CD8-positive, alpha-beta memory T cell (primary cell): ENCODE measurements around the gene RTL5. TPM values are rescaled to one million over a fixed set of nuclear protein-coding genes. Genes with fewer than 3 reads are reported as not detected.

ENCODE experiments used
- CTCF ChIA-PET: fragments of 350-600 bp; sonication (Branson Sonifier 250); formaldehyde crosslinking; loops from one replicate; lab custom pipeline; 2021; ENCODE audit warnings: antibody characterized with exemption; lab: Charles Lee
- POLR2A ChIA-PET: fragments of 350-600 bp; sonication (Branson Sonifier 250); formaldehyde crosslinking; loops from one replicate; lab custom pipeline; 2021; ENCODE audit warnings: antibody characterized with exemption; lab: Charles Lee
- DNase-seq, 5 donors: peaks; one replicate each; pipeline versions ENCODE4 v3.0.0 to v3.0.0-alpha.2; 2020 to 2022; ENCODE audit warnings: mixed read lengths in 1 of 5
- H3K27ac ChIP-seq: one replicate; pipeline ENCODE4 v1.7.0; 2013; ENCODE audit warnings: low read depth, mild to moderate bottlenecking, low read length, moderate library complexity
- H3K27me3 ChIP-seq: 2 replicates; pipeline ENCODE4 v1.7.0; 2013; ENCODE audit warnings: low read length, mild to moderate bottlenecking; ENCODE audit not compliant: insufficient read depth, poor library complexity, severe bottlenecking
- H3K36me3 ChIP-seq: 2 replicates; pipeline ENCODE4 v1.7.0; 2013; ENCODE audit warnings: mild to moderate bottlenecking, low read length, moderate library complexity; ENCODE audit not compliant: insufficient read depth
- H3K4me1 ChIP-seq: 2 replicates; pipeline ENCODE4 v1.7.0; 2013; ENCODE audit warnings: mild to moderate bottlenecking, low read length, moderate library complexity; ENCODE audit not compliant: insufficient read depth
- H3K4me3 ChIP-seq: 2 replicates; pipeline ENCODE4 v1.7.0; 2013; ENCODE audit warnings: mild to moderate bottlenecking, low read length
- H3K9me3 ChIP-seq: 2 replicates; pipeline ENCODE4 v1.7.0; 2013; ENCODE audit warnings: mild to moderate bottlenecking, low read length
- H3K27ac Mint-ChIP-seq, 8 donors: one replicate each; pipeline ENCODE4 v1.8.0; 2020 to 2021; ENCODE audit warnings: mixed read lengths in 8 of 8, mild to moderate bottlenecking in 6 of 8, inconsistent platforms in 3 of 8, moderate library complexity in 3 of 8
- H3K27me3 Mint-ChIP-seq, 2 donors: one replicate each; pipeline ENCODE4 v1.8.0; 2020 to 2021; ENCODE audit warnings: mixed read lengths in 2 of 2, mild to moderate bottlenecking in 1 of 2, moderate library complexity in 1 of 2
- H3K36me3 Mint-ChIP-seq, 3 donors: one replicate each; pipeline ENCODE4 v1.8.0; 2020 to 2021; ENCODE audit warnings: mixed read lengths in 3 of 3, inconsistent platforms in 1 of 3, mild to moderate bottlenecking in 1 of 3
- H3K4me1 Mint-ChIP-seq, 3 donors: one replicate each; pipeline ENCODE4 v1.8.0; 2020 to 2021; ENCODE audit warnings: mixed read lengths in 3 of 3, inconsistent platforms in 1 of 3, mild to moderate bottlenecking in 1 of 3
- H3K4me3 Mint-ChIP-seq, 7 donors: one replicate each; pipeline ENCODE4 v1.8.0; 2020 to 2021; ENCODE audit warnings: mixed read lengths in 7 of 7, mild to moderate bottlenecking in 6 of 7, moderate library complexity in 4 of 7, inconsistent platforms in 2 of 7
- H3K9me3 Mint-ChIP-seq, 5 donors: one replicate each; pipeline ENCODE4 v1.8.0; 2020 to 2022; ENCODE audit warnings: mixed read lengths in 5 of 5, mild to moderate bottlenecking in 3 of 5, moderate library complexity in 2 of 5, inconsistent platforms in 1 of 5
- polyA plus RNA-seq: library from polyadenylated mRNA; unstranded; fragments of 300-500 nt; fragmentation: Illumina TruSeq; gene quantifications from one replicate; pipeline ENCODE4 v1.2.3, GENCODE V29; 2021
- total RNA-seq, 2 experiments: library from RNA; stranded (reverse); gene quantifications; one replicate each; pipeline ENCODE4 v1.2.3, GENCODE V29; 2021

The RTL5 gene
- total and polyA plus RNA-seq, 3 experiments from 2014 or later = 0.55 to 1.0 (median 1.00) TPM

- Histone ChIP-seq H3K4me3 (no peak overlapping the region), H3K9me3 (no peaks in the 10 kb centered on the region), H3K4me1 (peaks cover 8% of the 10 kb centered on the region), H3K36me3 (no peaks in the 10 kb centered on the region), H3K27ac (no peak overlapping the region), H3K27me3 (no peaks in the 10 kb centered on the region)
- Mint-ChIP-seq H3K4me3 (no peak overlapping the region), H3K27me3 (peaks cover 0 to 12% of the 10 kb centered on the region in 2 donors), H3K36me3 (peaks cover 0 to 9% (median 5%) of the 10 kb centered on the region in 3 donors), H3K27ac (peak overlapping the region in 1 of 8 donors; percentile 10), H3K9me3 (no peaks in the 10 kb centered on the region), H3K4me1 (peaks cover 16 to 33% (median 23%) of the 10 kb centered on the region in 3 donors)
- ChIA-PET CTCF (interaction anchor here (1.2 kb wide), 1 partner anchor 121 kb away, joined by 3 read pairs; no protein-coding TSS in a partner anchor), POLR2A (no interaction called here)
- DNase-seq = no peak
These were observed 7.8 kb upstream of the RTL5 start for GRCh38 chrX:72139538-72139937.

- no peaks in the 10 kb centered on the region for H3K27me3 ChIP-seq
- Mint-ChIP-seq H3K4me1 (peaks cover 10 to 18% (median 11%) of the 10 kb centered on the region in 3 donors), H3K9me3 (no peaks in the 10 kb centered on the region), H3K27me3 (peaks cover 0 to 13% of the 10 kb centered on the region in 2 donors), H3K4me3 (no peak overlapping the region), H3K27ac (no peak overlapping the region), H3K36me3 (peaks cover 0 to 7% (median 5%) of the 10 kb centered on the region in 3 donors)
- H3K4me3 ChIP-seq = no peak overlapping the region
- no peak overlapping the region for H3K27ac ChIP-seq
- CTCF ChIA-PET = no interaction called here
- H3K9me3 ChIP-seq = no peaks in the 10 kb centered on the region
- H3K36me3 ChIP-seq = no peaks in the 10 kb centered on the region
- POLR2A ChIA-PET = no interaction called here
- DNase-seq = no peak
- peaks cover 8% of the 10 kb centered on the region for H3K4me1 ChIP-seq
These were observed 6.3 kb upstream of the RTL5 start for GRCh38 chrX:72137846-72138495.

- H3K36me3 Mint-ChIP-seq = peaks cover 0 to 2% (median 0%) of the 10 kb centered on the region in 3 donors
- POLR2A ChIA-PET = no interaction called here
- no peak overlapping the region for H3K27ac ChIP-seq
- H3K9me3 ChIP-seq = no peaks in the 10 kb centered on the region
- CTCF ChIA-PET = interaction anchor here (0.9 kb wide), 1 partner anchor 116 kb away, joined by 3 read pairs; no protein-coding TSS in a partner anchor
- H3K4me3 Mint-ChIP-seq = peak overlapping the region in 1 of 7 donors; percentile 5
- no peak overlapping the region for H3K4me3 ChIP-seq
- H3K9me3 Mint-ChIP-seq = no peaks in the 10 kb centered on the region
- H3K27ac Mint-ChIP-seq = peak overlapping the region in 1 of 8 donors; percentile 91
- DNase-seq = no peak
- no peaks in the 10 kb centered on the region for H3K27me3 ChIP-seq
- H3K36me3 ChIP-seq = no peaks in the 10 kb centered on the region
- peaks cover 5 to 11% (median 8%) of the 10 kb centered on the region in 3 donors for H3K4me1 Mint-ChIP-seq
- no peaks in the 10 kb centered on the region for H3K4me1 ChIP-seq
- H3K27me3 Mint-ChIP-seq = peaks cover 0 to 15% of the 10 kb centered on the region in 2 donors
These were observed 2.3 kb upstream of the RTL5 start for GRCh38 chrX:72133851-72134546.

GRCh38 chrX:72132456-72132855, 741 bp upstream of the RTL5 start:
- Mint-ChIP-seq H3K27me3 (peaks cover 0 to 15% of the 10 kb centered on the region in 2 donors), H3K9me3 (no peaks in the 10 kb centered on the region), H3K4me1 (peaks cover 5 to 11% (median 8%) of the 10 kb centered on the region in 3 donors), H3K27ac (peak overlapping the region in 3 of 8 donors; percentile 66 to 93 (median 86)), H3K36me3 (no peaks in the 10 kb centered on the region), H3K4me3 (peak overlapping the region; percentile 42 to 89 (median 71))
- no peak overlapping the region for H3K4me3 ChIP-seq
- ChIA-PET POLR2A (interaction anchor here (0.8 to 1.6 kb wide), 4 partner anchors 48 to 145 kb away, joined by 3 to 5 read pairs (median 4); partner anchors contain the start of gene RPS4X), CTCF (interaction anchor here (0.7 to 9.9 kb wide), 5 partner anchors 11 to 133 kb away, joined by 3 to 135 read pairs (median 4); no protein-coding TSS in a partner anchor)
- H3K27me3 ChIP-seq = no peaks in the 10 kb centered on the region
- H3K27ac ChIP-seq = no peak overlapping the region
- DNase-seq = no peak
- H3K9me3 ChIP-seq = no peaks in the 10 kb centered on the region
- no peaks in the 10 kb centered on the region for H3K4me1 ChIP-seq
- no peaks in the 10 kb centered on the region for H3K36me3 ChIP-seq

- Mint-ChIP-seq H3K36me3 (no peaks in the 10 kb centered on the region), H3K9me3 (no peaks in the 10 kb centered on the region), H3K27ac (peak overlapping the region in 3 of 8 donors; percentile 23 to 35 (median 32)), H3K4me1 (peaks cover 12 to 19% (median 15%) of the 10 kb centered on the region in 3 donors), H3K4me3 (peak overlapping the region in 6 of 7 donors; percentile 40 to 73 (median 66)), H3K27me3 (peaks cover 0 to 10% of the 10 kb centered on the region in 2 donors)
- Histone ChIP-seq H3K36me3 (no peaks in the 10 kb centered on the region), H3K4me3 (no peak overlapping the region), H3K9me3 (no peaks in the 10 kb centered on the region), H3K27me3 (no peaks in the 10 kb centered on the region), H3K4me1 (peaks cover 7% of the 10 kb centered on the region), H3K27ac (no peak overlapping the region)
- POLR2A ChIA-PET = interaction anchor here (0.5 to 1.6 kb wide), 3 partner anchors 50 to 134 kb away, joined by 3 to 10 read pairs (median 4); no protein-coding TSS in a partner anchor
- CTCF ChIA-PET = interaction anchor here (1.4 to 9.9 kb wide), 4 partner anchors 62 to 132 kb away, joined by 3 to 135 read pairs (median 8); no protein-coding TSS in a partner anchor
- no peak for DNase-seq
These were observed 909 bp downstream of the RTL5 start for GRCh38 chrX:72130762-72131250.

- peaks cover 13% of the 10 kb centered on the region for H3K4me1 ChIP-seq
- POLR2A ChIA-PET = no interaction called here
- no peaks in the 10 kb centered on the region for H3K27me3 ChIP-seq
- no peaks in the 10 kb centered on the region for H3K9me3 ChIP-seq
- no peak for DNase-seq
- no peak overlapping the region for H3K27ac ChIP-seq
- Mint-ChIP-seq H3K27me3 (peaks cover 0 to 10% of the 10 kb centered on the region in 2 donors), H3K36me3 (no peaks in the 10 kb centered on the region), H3K4me3 (peak overlapping the region in 2 of 7 donors; percentile 3 to 40), H3K4me1 (peaks cover 17 to 23% (median 20%) of the 10 kb centered on the region in 3 donors), H3K27ac (peak overlapping the region in 1 of 8 donors; percentile 32), H3K9me3 (no peaks in the 10 kb centered on the region)
- H3K36me3 ChIP-seq = no peaks in the 10 kb centered on the region
- no peak overlapping the region for H3K4me3 ChIP-seq
- CTCF ChIA-PET = interaction anchor here (1.4 to 9.9 kb wide), 3 partner anchors 61 to 131 kb away, joined by 3 to 135 read pairs (median 3); no protein-coding TSS in a partner anchor
These were observed 1.5 kb downstream of the RTL5 start for GRCh38 chrX:72130156-72130761.

- Histone ChIP-seq H3K27me3 (no peaks in the 10 kb centered on the region), H3K36me3 (no peaks in the 10 kb centered on the region), H3K9me3 (no peaks in the 10 kb centered on the region), H3K4me1 (peaks cover 14% of the 10 kb centered on the region), H3K4me3 (no peak overlapping the region), H3K27ac (no peak overlapping the region)
- DNase-seq = no peak
- ChIA-PET POLR2A (no interaction called here), CTCF (interaction anchor here (0.8 to 9.9 kb wide), 3 partner anchors 24 to 131 kb away, joined by 3 to 135 read pairs (median 3); no protein-coding TSS in a partner anchor)
- Mint-ChIP-seq H3K36me3 (no peaks in the 10 kb centered on the region), H3K4me3 (peak overlapping the region in 2 of 7 donors; percentile 39 to 57), H3K4me1 (peaks cover 23 to 29% (median 26%) of the 10 kb centered on the region in 3 donors), H3K27me3 (peaks cover 0 to 8% of the 10 kb centered on the region in 2 donors), H3K9me3 (no peaks in the 10 kb centered on the region), H3K27ac (peak overlapping the region in 1 of 8 donors; percentile 15)
These were observed 2.1 kb downstream of the RTL5 start for GRCh38 chrX:72129661-72130060.
